Astrocyte (in vitro differentiated cells and primary cell): Measurements from ENCODE around the gene CZIB. TPM values are rescaled to one million over a fixed set of nuclear protein-coding genes. Genes with fewer than 3 reads are reported as not detected.

Source experiments
- DNase-seq: peaks from one replicate; pipeline ENCODE4 v3.0.0-alpha.2; 2010; ENCODE audit warnings: low read depth
- FAIRE-seq: peaks from 2 replicates; lab custom pipeline; 2011; peaks lifted over from hg19 to GRCh38; lab: Jason Lieb, UNC
- H2AFZ ChIP-seq: 2 replicates; pipeline ENCODE4 v1.6.0; 2012; ENCODE audit warnings: low read depth, low read length, inconsistent platforms
- H3K27ac ChIP-seq: 2 replicates; pipeline ENCODE4 v1.5.1; 2011; ENCODE audit warnings: low read depth, low read length, inconsistent platforms
- H3K27me3 ChIP-seq: 2 replicates; pipeline ENCODE4 v1.6.0; 2011; ENCODE audit warnings: low read length, inconsistent platforms; ENCODE audit not compliant: insufficient read depth
- H3K36me3 ChIP-seq: 2 replicates; pipeline ENCODE4 v1.5.1; 2011; ENCODE audit warnings: low read length, inconsistent platforms; ENCODE audit not compliant: insufficient read depth
- H3K4me1 ChIP-seq: 2 replicates; pipeline ENCODE4 v1.5.1; 2011; ENCODE audit warnings: low read length, inconsistent platforms; ENCODE audit not compliant: insufficient read depth
- H3K4me2 ChIP-seq: 2 replicates; pipeline ENCODE4 v1.6.0; 2012; ENCODE audit warnings: low read length, inconsistent platforms
- H3K4me3 ChIP-seq: 2 replicates; pipeline ENCODE4 v1.5.1; 2011; ENCODE audit warnings: low read depth, mild to moderate bottlenecking, low read length, inconsistent platforms; ENCODE audit not compliant: insufficient read depth
- H3K79me2 ChIP-seq: 2 replicates; pipeline ENCODE4 v1.6.0; 2012; ENCODE audit warnings: mild to moderate bottlenecking, low read length, inconsistent platforms; ENCODE audit not compliant: insufficient read depth
- H3K9ac ChIP-seq: 2 replicates; pipeline ENCODE4 v1.6.0; 2012; ENCODE audit warnings: mild to moderate bottlenecking, low read length, inconsistent platforms
- H3K9me3 ChIP-seq: 2 replicates; pipeline ENCODE4 v1.5.1; 2012; ENCODE audit warnings: low read depth, mild to moderate bottlenecking, low read length, inconsistent platforms; ENCODE audit not compliant: insufficient read depth
- H4K20me1 ChIP-seq: 2 replicates; pipeline ENCODE4 v1.6.0; 2012; ENCODE audit warnings: low read length, inconsistent platforms; ENCODE audit not compliant: insufficient read depth
- H3K27ac Mint-ChIP-seq: one replicate; pipeline ENCODE4 v1.8.0; 2021; ENCODE audit warnings: mild to moderate bottlenecking, mixed read lengths; ENCODE audit not compliant: unreplicated experiment
- H3K27me3 Mint-ChIP-seq: one replicate; pipeline ENCODE4 v1.8.0; 2021; ENCODE audit warnings: low read depth, mixed read lengths; ENCODE audit not compliant: unreplicated experiment
- H3K36me3 Mint-ChIP-seq: one replicate; pipeline ENCODE4 v1.8.0; 2021; ENCODE audit warnings: low read depth, mixed read lengths; ENCODE audit not compliant: unreplicated experiment
- H3K4me1 Mint-ChIP-seq: one replicate; pipeline ENCODE4 v1.8.0; 2021; ENCODE audit warnings: low read depth, mixed read lengths; ENCODE audit not compliant: unreplicated experiment
- H3K4me3 Mint-ChIP-seq: one replicate; pipeline ENCODE4 v1.8.0; 2021; ENCODE audit warnings: mild to moderate bottlenecking, moderate library complexity, mixed read lengths; ENCODE audit not compliant: unreplicated experiment
- H3K9me3 Mint-ChIP-seq: one replicate; pipeline ENCODE4 v1.8.0; 2021; ENCODE audit warnings: mild to moderate bottlenecking, mixed read lengths; ENCODE audit not compliant: unreplicated experiment
- EZH2 ChIP-seq: IDR thresholded peaks from 2 replicates; pipeline ENCODE4 v1.6.1; 2012; ENCODE audit warnings: mild to moderate bottlenecking, low read length, inconsistent platforms; ENCODE audit not compliant: insufficient read depth
- total RNA-seq: library from RNA; stranded (reverse); gene quantifications from 2 replicates; pipeline ENCODE4 v1.2.1, GENCODE V29; 2021
- TF ChIP-seq, protein P1 (sequence below): IDR thresholded peaks from 2 replicates; pipeline ENCODE4 v1.5.1; 2011; ENCODE audit warnings: low read depth, mild to moderate bottlenecking, inconsistent platforms, low read length, moderate library complexity; ENCODE audit not compliant: insufficient read depth

The CZIB gene
- total RNA-seq, 1 donor from 2014 or later, result 34.5 TPM

DNA sequence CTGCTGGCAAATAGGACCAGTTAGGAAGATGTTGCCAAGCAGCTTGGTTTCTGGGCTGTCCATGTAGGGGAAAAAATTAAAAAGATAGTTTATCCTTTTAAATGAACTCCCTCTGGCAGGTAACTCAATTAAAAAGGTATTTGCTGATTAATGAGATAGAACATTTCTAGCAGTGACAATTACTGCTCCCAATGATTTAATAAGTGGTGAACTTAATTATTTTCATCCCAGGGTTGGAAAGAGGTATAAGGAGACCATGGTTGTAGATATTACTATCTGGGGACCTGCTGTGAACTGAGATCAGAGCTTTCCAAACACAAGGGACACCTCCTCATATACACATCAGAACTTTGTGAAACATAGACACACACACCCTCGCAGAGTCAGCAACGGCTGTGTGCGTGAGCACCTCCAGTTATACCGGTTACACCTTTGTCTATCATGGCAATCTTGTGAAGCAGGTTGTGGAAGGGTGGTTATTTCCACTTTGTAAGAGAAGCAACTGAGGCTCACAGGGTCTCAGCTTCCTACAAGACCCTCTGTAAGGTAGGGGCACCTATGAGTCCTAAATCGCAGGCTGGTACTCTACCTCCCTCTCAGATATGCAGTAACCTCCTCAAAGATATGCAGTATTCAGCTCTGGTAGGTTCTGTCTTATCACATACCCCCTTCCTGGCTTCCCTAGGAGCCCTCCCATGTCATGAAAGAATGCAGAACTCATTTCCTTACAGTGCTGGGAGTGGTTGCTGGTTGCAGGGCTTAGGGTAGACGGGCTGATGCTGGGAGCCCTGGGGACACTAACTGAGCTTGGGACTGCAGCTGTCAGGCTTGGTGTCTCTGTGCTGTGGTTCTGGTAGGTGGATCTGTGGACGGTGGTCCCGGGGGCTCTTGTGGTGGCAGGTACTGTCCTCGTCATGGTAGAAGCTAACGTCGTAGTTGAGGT lies 36.3 kb upstream of the CZIB start:
- Histone ChIP-seq H4K20me1 (no peaks in the 10 kb centered on the region), H3K4me1 (no peaks in the 10 kb centered on the region), H3K4me2 (no peak overlapping the region), H2AFZ (no peak overlapping the region), H3K9me3 (no peaks in the 10 kb centered on the region), H3K79me2 (no peaks in the 10 kb centered on the region), H3K36me3 (peaks cover 23% of the 10 kb centered on the region), H3K27me3 (no peaks in the 10 kb centered on the region), H3K4me3 (no peak overlapping the region), H3K27ac (no peak overlapping the region), H3K9ac (no peak overlapping the region)
- Mint-ChIP-seq H3K36me3 (peaks cover 6% of the 10 kb centered on the region), H3K4me1 (peaks cover 9% of the 10 kb centered on the region), H3K27ac (no peak overlapping the region), H3K27me3 (no peaks in the 10 kb centered on the region), H3K9me3 (no peaks in the 10 kb centered on the region), H3K4me3 (no peak overlapping the region)
- FAIRE-seq (no peak), DNase-seq (no peak)
- no peak for TF ChIP-seq EZH2
- TF ChIP-seq, protein P1, sequence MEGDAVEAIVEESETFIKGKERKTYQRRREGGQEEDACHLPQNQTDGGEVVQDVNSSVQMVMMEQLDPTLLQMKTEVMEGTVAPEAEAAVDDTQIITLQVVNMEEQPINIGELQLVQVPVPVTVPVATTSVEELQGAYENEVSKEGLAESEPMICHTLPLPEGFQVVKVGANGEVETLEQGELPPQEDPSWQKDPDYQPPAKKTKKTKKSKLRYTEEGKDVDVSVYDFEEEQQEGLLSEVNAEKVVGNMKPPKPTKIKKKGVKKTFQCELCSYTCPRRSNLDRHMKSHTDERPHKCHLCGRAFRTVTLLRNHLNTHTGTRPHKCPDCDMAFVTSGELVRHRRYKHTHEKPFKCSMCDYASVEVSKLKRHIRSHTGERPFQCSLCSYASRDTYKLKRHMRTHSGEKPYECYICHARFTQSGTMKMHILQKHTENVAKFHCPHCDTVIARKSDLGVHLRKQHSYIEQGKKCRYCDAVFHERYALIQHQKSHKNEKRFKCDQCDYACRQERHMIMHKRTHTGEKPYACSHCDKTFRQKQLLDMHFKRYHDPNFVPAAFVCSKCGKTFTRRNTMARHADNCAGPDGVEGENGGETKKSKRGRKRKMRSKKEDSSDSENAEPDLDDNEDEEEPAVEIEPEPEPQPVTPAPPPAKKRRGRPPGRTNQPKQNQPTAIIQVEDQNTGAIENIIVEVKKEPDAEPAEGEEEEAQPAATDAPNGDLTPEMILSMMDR, result no peak

DNA sequence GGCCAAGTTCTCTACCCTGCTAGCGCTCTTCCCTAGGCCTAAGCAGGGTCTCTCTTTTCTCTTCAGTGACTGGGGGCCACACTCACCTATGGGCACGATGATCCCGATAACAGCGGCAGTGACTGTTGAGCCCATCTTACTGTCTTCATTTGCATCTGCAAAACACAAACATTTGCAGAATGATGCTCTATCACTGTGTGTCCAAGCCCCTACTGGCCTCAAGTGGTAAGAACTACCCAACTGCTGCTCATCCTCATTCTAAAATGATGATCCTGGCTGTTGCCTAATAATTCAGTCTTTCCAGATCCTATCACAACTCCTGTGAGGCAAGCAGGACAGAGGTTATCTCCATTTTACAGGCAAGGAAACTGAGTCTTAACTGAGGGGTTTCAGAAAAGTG lies 34.6 kb upstream of the CZIB start:
- no peaks in the 10 kb centered on the region for H3K4me1 ChIP-seq
- H3K4me3 ChIP-seq, result no peak overlapping the region
- no peak overlapping the region for H3K9ac ChIP-seq
- no peak overlapping the region for H3K4me2 ChIP-seq
- no peaks in the 10 kb centered on the region for H3K9me3 Mint-ChIP-seq
- no peak overlapping the region for H2AFZ ChIP-seq
- no peak overlapping the region for H3K27ac Mint-ChIP-seq
- no peak for FAIRE-seq
- H3K27me3 ChIP-seq, result no peaks in the 10 kb centered on the region
- H3K9me3 ChIP-seq, result no peaks in the 10 kb centered on the region
- H3K36me3 Mint-ChIP-seq, result peaks cover 8% of the 10 kb centered on the region
- no peaks in the 10 kb centered on the region for H3K79me2 ChIP-seq
- peaks cover 11% of the 10 kb centered on the region for H3K36me3 ChIP-seq
- peaks cover 9% of the 10 kb centered on the region for H3K4me1 Mint-ChIP-seq
- no peak overlapping the region for H3K27ac ChIP-seq
- no peaks in the 10 kb centered on the region for H4K20me1 ChIP-seq
- no peak overlapping the region for H3K4me3 Mint-ChIP-seq
- TF ChIP-seq, protein P1, result no peak
- no peak for TF ChIP-seq EZH2
- H3K27me3 Mint-ChIP-seq, result no peaks in the 10 kb centered on the region
- DNase-seq, result no peak
